Caco-2 (cell line): ENCODE results near the gene PPID. TPM values are rescaled to one million over a fixed set of nuclear protein-coding genes. Genes with fewer than 3 reads are reported as not detected.

Experiments
- BruUV-seq: library from RNA; stranded (reverse); fragments of 400-500 nt; replicated peaks from 2 replicates; lab custom pipeline; 2021; lab: Mats Ljungman, UMichigan
- CTCF ChIA-PET: fragments of 300-600 bp; sonication (Branson Sonifier 250); formaldehyde crosslinking; loops from one replicate; lab custom pipeline; 2022; ENCODE audit warnings: antibody characterized with exemption; lab: Charles Lee
- POLR2A ChIA-PET: fragments of 300-600 bp; sonication (Branson Sonifier 250); formaldehyde crosslinking; loops from one replicate; lab custom pipeline; 2022; ENCODE audit warnings: antibody characterized with exemption; lab: Charles Lee
- DNase-seq, 2 experiments: peaks; one replicate each; pipeline versions ENCODE4 v3.0.0 to v3.0.0-alpha.2; 2020 to 2022
- H3K27me3 ChIP-seq: replicated peaks from 2 replicates; pipeline ENCODE4 v1.6.0; 2011; ENCODE audit warnings: low read length; ENCODE audit not compliant: control insufficient read depth, insufficient read depth
- H3K36me3 ChIP-seq: 2 replicates; pipeline ENCODE4 v1.5.1; 2011; ENCODE audit warnings: low read length; ENCODE audit not compliant: control insufficient read depth, insufficient read depth
- H3K4me1 ChIP-seq: fragments of 250-450 bp; sonication (Bioruptor Pico); 2 replicates; pipeline ENCODE4 v1.5.1; 2020; ENCODE audit warnings: mild to moderate bottlenecking
- H3K4me3 ChIP-seq: 2 replicates; pipeline ENCODE4 v1.5.1; 2011; ENCODE audit warnings: low read depth, mild to moderate bottlenecking, control low read depth, low read length
- H3K9me3 ChIP-seq: fragments of 250-450 bp; sonication (Bioruptor Pico); 2 replicates; pipeline ENCODE4 v1.5.1; 2020; ENCODE audit warnings: mild to moderate bottlenecking, moderate library complexity
- H3K27ac Mint-ChIP-seq: one replicate; pipeline ENCODE4 v1.8.0; 2022; ENCODE audit warnings: mixed read lengths; ENCODE audit not compliant: unreplicated experiment
- H3K27me3 Mint-ChIP-seq: one replicate; pipeline ENCODE4 v1.8.0; 2022; ENCODE audit warnings: mixed read lengths; ENCODE audit not compliant: insufficient read depth, unreplicated experiment
- H3K36me3 Mint-ChIP-seq: one replicate; pipeline ENCODE4 v1.8.0; 2022; ENCODE audit warnings: mild to moderate bottlenecking, mixed read lengths; ENCODE audit not compliant: insufficient read depth, unreplicated experiment
- H3K4me1 Mint-ChIP-seq: one replicate; pipeline ENCODE4 v1.8.0; 2022; ENCODE audit warnings: low read depth, mixed read lengths; ENCODE audit not compliant: unreplicated experiment
- H3K4me3 Mint-ChIP-seq: one replicate; pipeline ENCODE4 v1.8.0; 2022; ENCODE audit warnings: mild to moderate bottlenecking, moderate library complexity, mixed read lengths; ENCODE audit not compliant: unreplicated experiment
- H3K9me3 Mint-ChIP-seq: one replicate; pipeline ENCODE4 v1.8.0; 2022; ENCODE audit warnings: mixed read lengths; ENCODE audit not compliant: unreplicated experiment
- intact Hi-C: fragments of 100-400 bp; cut with micrococcal nuclease; formaldehyde crosslinking; loops from one replicate; pipeline ENCODE4 v1.10.0; 2022; ENCODE audit not compliant: unreplicated experiment
- total RNA-seq: library from RNA; stranded (reverse); gene quantifications from 2 replicates; pipeline ENCODE4 v1.2.3, GENCODE V29; 2022
- TF ChIP-seq, protein P1 (sequence below), 2 experiments: fragments of 200-600 bp in 1 of 2; IDR thresholded peaks; 1 replicate in 1 of 2; 2 replicates in 1 of 2; pipeline versions ENCODE4 v1.5.1 to v1.8.0; 2011 to 2022; ENCODE audit warnings: antibody characterized with exemption in 1 of 2, control low read depth in 1 of 2, inconsistent platforms in 1 of 2, low read depth in 1 of 2, low read length in 1 of 2, mild to moderate bottlenecking in 1 of 2, moderate library complexity in 1 of 2; ENCODE audit not compliant: insufficient read depth in 1 of 2, severe bottlenecking in 1 of 2, unreplicated experiment in 1 of 2

Gene PPID
- total RNA-seq, 1 experiment from 2014 or later: 50.9 TPM

DNA sequence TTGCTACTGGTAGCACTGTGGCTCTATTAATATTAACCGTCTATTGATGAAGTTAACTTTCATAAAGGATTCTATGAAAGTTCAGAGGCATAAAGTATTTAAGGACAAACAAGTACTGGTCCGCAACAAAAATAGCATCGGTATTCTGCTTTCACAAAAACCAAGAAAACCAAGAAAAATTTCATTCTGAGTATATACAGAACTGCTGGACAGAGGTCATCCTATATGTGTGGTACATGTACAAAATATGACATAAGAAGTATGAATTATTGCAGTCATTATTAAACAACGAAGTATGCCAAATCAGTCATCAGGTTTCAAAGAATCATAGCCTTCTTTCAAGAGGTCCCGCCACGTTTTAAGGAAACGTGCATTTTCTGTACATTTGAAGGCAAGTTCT, 53.9 kb downstream of the PPID start:
- TF ChIP-seq, protein P1, sequence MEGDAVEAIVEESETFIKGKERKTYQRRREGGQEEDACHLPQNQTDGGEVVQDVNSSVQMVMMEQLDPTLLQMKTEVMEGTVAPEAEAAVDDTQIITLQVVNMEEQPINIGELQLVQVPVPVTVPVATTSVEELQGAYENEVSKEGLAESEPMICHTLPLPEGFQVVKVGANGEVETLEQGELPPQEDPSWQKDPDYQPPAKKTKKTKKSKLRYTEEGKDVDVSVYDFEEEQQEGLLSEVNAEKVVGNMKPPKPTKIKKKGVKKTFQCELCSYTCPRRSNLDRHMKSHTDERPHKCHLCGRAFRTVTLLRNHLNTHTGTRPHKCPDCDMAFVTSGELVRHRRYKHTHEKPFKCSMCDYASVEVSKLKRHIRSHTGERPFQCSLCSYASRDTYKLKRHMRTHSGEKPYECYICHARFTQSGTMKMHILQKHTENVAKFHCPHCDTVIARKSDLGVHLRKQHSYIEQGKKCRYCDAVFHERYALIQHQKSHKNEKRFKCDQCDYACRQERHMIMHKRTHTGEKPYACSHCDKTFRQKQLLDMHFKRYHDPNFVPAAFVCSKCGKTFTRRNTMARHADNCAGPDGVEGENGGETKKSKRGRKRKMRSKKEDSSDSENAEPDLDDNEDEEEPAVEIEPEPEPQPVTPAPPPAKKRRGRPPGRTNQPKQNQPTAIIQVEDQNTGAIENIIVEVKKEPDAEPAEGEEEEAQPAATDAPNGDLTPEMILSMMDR (IDR thresholded peaks at IDR 0.05; ENCODE audit: insufficient read depth in 1 of 2, low read depth in 1 of 2, low read length in 1 of 2, severe bottlenecking in 1 of 2, unreplicated experiment in 1 of 2): no peak
- no peak overlapping the region for H3K4me3 Mint-ChIP-seq
- no peaks in the 10 kb centered on the region for H3K27me3 ChIP-seq

DNA sequence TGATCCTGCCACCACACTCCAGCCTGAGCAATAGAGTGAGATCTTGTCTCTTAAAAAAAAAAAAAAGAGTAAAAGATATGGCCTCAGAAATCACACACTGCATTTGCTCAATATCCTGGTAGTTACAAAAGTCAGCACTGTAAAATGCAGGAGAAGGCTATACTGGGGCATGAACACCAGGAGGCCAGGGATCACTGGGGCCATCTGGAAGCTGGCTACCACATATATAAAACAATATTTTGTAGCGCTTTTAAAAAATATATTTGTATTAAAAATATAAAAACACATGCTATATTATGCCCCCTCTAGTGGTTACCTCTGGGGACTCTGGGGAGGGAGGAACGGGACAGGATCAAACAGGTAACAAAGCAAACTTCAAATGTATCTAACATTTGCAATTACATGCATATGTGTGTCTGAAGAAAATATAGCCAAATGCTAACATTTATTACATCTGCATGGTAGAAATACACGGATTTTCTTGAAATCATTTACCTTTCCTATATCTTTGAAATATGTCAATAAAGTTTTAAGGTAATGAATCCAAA, 55.5 kb downstream of the PPID start:
- intact Hi-C loops: loop anchor here (1.0 kb wide), 1 partner anchor 56 kb away; the partner anchor contains the start of gene PPID
- Histone ChIP-seq H3K9me3 (no peaks in the 10 kb centered on the region), H3K4me3 (no peak overlapping the region), H3K4me1 (0 out of 2 replicates have a peak, but pooled peaks cover 3% of the 10 kb centered on the region), H3K36me3 (no peaks in the 10 kb centered on the region), H3K27me3 (no peaks in the 10 kb centered on the region)
- no peak overlapping the region for H3K4me3 Mint-ChIP-seq
- TF ChIP-seq, protein P1 (IDR thresholded peaks at IDR 0.05; ENCODE audit: insufficient read depth in 1 of 2, low read depth in 1 of 2, low read length in 1 of 2, severe bottlenecking in 1 of 2, unreplicated experiment in 1 of 2): peak; percentile 69 to 76
- POLR2A ChIA-PET: no interaction called here
- peaks cover 20% of the 10 kb centered on the region for H3K36me3 Mint-ChIP-seq
- H3K27ac Mint-ChIP-seq: no peak overlapping the region
- peak in 1 of 2 experiments; percentile 59 for DNase-seq
- H3K4me1 Mint-ChIP-seq: peaks cover 14% of the 10 kb centered on the region
- CTCF ChIA-PET: interaction anchor here (0.7 kb wide), 1 partner anchor 265 kb away, joined by 3 read pairs; no protein-coding TSS in a partner anchor
- BruUV-seq: no TSS peak
- no peaks in the 10 kb centered on the region for H3K27me3 Mint-ChIP-seq
- H3K9me3 Mint-ChIP-seq: no peaks in the 10 kb centered on the region

More for the DNA sequence above, 53.9 kb downstream of the PPID start:
- Histone ChIP-seq H3K36me3 (no peaks in the 10 kb centered on the region), H3K4me3 (no peak overlapping the region), H3K4me1 (peaks cover 3% of the 10 kb centered on the region; the same call in 1 of the 2 replicates), H3K9me3 (no peaks in the 10 kb centered on the region)
- ChIA-PET CTCF (no interaction called here), POLR2A (no interaction called here)
- DNase-seq: no peak
- peaks cover 20% of the 10 kb centered on the region for H3K36me3 Mint-ChIP-seq
- intact Hi-C loops: no loop called here
- no peaks in the 10 kb centered on the region for H3K27me3 Mint-ChIP-seq
- H3K9me3 Mint-ChIP-seq: no peaks in the 10 kb centered on the region
- H3K27ac Mint-ChIP-seq: no peak overlapping the region
- no TSS peak for BruUV-seq
- H3K4me1 Mint-ChIP-seq: peaks cover 7% of the 10 kb centered on the region

DNA sequence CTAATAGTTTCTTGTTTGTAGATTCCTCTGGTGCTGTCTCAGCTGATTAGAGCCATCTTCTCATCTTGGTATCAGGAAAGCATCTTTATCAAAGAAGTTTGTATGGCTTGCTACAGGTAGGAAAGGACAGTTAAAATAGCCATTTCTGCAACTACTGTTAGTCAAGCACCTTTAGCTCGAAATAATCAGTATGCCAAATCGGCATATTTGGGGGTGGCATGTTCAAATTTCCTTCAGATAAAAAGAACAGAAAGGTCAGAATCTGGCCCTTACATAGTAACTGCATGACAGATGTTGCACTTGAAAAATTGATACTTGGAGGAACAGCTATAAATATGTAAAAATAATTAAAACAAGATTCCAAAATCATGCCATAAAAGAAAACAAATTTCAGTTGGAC, 56.3 kb downstream of the PPID start:
- DNase-seq: no peak
- no peaks in the 10 kb centered on the region for H3K27me3 ChIP-seq
- no peaks in the 10 kb centered on the region for H3K9me3 Mint-ChIP-seq
- no TSS peak for BruUV-seq
- intact Hi-C loops: loop anchor here (1.0 kb wide), 1 partner anchor 56 kb away; the partner anchor contains the start of gene PPID
- no peak overlapping the region for H3K4me3 ChIP-seq
- peaks cover 14% of the 10 kb centered on the region for H3K4me1 Mint-ChIP-seq
- ChIA-PET POLR2A (no interaction called here), CTCF (interaction anchor here (0.7 kb wide), 1 partner anchor 264 kb away, joined by 3 read pairs; no protein-coding TSS in a partner anchor)
- no peak overlapping the region for H3K4me3 Mint-ChIP-seq
- TF ChIP-seq, protein P1 (IDR thresholded peaks at IDR 0.05; ENCODE audit: insufficient read depth in 1 of 2, low read depth in 1 of 2, low read length in 1 of 2, severe bottlenecking in 1 of 2, unreplicated experiment in 1 of 2): no peak
- H3K4me1 ChIP-seq: 0 out of 2 replicates have a peak, but pooled peaks cover 3% of the 10 kb centered on the region
- no peak overlapping the region for H3K27ac Mint-ChIP-seq
- H3K36me3 ChIP-seq: no peaks in the 10 kb centered on the region
- H3K9me3 ChIP-seq: no peaks in the 10 kb centered on the region
- H3K27me3 Mint-ChIP-seq: no peaks in the 10 kb centered on the region
- H3K36me3 Mint-ChIP-seq: peaks cover 15% of the 10 kb centered on the region
